Activated naive CD4-positive, alpha-beta T cell treated with anti-CD3 and anti-CD28 coated beads, Interleukin-2, amount 50 U/mL, for 16 hours (primary cell): ENCODE measurements around the gene COP1.

Experiments
- DNase-seq: peaks from one replicate; pipeline ENCODE4 v3.0.0-alpha.2; 2020

Gene COP1

DNA sequence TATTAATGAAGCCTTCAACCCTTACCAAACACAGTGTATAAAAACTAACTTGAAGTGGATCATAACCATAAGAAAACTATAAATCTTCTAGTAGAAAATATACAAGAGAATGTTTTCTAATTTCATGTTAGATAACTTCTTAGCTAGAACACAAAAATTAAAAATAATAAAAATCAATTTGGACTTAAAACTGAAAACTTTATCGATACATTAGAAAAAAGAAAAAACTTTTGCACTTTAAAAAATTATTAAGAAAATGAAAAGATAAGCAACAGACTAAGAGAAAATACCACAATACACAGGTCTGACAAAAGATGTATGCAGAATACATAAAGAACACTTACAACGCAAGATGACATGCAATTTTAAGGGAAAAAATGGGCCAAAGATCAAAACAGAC lies 8.7 kb downstream of the COP1 start:
- DNase-seq, result no peak

- DNase-seq, result no peak
These were observed 10.4 kb downstream of the COP1 start for GRCh38 chr1:176196728-176197127.

- no peak for DNase-seq
These were observed 11.5 kb downstream of the COP1 start for GRCh38 chr1:176195547-176195946.

- DNase-seq, result no peak
These were observed 13.4 kb downstream of the COP1 start for GRCh38 chr1:176193663-176194062.

- no peak for DNase-seq
These were observed 14.1 kb downstream of the COP1 start for GRCh38 chr1:176193023-176193422.

GRCh38 chr1:176188604-176189003 lies 18.5 kb downstream of the COP1 start:
- no peak for DNase-seq

- DNase-seq, result no peak
These were observed 20.1 kb downstream of the COP1 start for GRCh38 chr1:176187001-176187400.

- no peak for DNase-seq
These were observed 23.5 kb downstream of the COP1 start for GRCh38 chr1:176183618-176184017.

DNA sequence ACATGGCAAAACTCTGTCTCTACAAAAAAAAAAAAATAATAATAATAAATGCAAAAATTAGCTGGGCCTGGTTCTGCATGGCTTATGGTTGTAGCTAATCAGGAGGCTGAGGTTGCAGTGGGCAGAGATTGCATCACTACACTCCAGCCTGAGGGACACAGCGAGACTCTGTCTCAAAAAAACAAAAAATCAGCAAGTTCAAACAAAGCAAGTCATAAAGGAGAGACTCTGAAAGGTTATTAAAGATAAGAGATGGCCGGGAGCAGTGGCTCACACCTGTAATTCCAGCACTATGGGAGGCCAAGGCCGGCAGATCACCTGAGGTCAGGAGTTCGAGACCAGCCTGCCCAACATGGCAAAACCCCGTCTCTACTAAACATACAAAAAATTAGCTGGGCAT lies 28.8 kb downstream of the COP1 start:
- DNase-seq, result no peak

GRCh38 chr1:176177764-176178163 lies 29.3 kb downstream of the COP1 start:
- no peak for DNase-seq

DNA sequence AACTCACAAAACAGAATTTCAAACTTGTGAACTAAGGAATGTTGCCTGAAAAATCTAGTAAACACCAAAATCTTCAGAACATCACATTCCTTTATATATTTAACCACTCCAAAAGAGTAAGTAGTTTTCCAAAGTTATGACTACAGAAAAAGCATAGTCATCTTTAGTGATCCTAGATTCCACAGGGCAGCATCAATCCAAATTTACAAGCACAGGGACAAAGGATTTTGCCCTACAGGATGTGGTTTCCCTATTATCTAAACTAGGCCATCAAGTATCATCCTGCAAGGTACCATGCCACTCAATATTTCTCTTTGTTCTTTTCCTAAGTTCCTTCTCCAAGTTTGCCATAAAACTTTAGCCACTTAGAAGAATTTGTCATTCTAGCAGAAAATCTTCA lies 33.0 kb downstream of the COP1 start:
- no peak for DNase-seq

GRCh38 chr1:176172215-176172614 lies 34.9 kb downstream of the COP1 start:
- no peak for DNase-seq

DNA sequence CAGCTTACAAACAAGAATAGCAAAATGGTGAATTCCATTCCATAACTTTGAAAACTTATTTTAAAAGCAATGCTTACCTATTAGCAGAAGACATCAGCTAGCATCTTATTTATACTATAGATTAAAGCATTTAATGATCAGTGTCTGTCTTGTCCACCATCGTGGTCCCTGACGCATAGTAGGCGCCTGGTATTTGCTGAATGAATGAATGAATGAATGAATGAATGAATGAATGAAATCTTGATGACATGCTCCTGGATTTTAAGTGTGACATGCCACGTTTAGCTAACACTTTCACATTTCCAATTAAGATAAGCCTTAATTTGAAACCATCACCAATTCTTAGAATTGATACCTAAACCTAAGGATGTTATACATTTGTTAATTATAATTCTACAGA lies 39.9 kb downstream of the COP1 start:
- no peak for DNase-seq

- no peak for DNase-seq
These were observed 41.5 kb downstream of the COP1 start for GRCh38 chr1:176165573-176165972.

- DNase-seq, result no peak
These were observed 42.9 kb downstream of the COP1 start for GRCh38 chr1:176164014-176164678.

- no peak for DNase-seq
These were observed 47.1 kb downstream of the COP1 start for GRCh38 chr1:176159993-176160392.

DNA sequence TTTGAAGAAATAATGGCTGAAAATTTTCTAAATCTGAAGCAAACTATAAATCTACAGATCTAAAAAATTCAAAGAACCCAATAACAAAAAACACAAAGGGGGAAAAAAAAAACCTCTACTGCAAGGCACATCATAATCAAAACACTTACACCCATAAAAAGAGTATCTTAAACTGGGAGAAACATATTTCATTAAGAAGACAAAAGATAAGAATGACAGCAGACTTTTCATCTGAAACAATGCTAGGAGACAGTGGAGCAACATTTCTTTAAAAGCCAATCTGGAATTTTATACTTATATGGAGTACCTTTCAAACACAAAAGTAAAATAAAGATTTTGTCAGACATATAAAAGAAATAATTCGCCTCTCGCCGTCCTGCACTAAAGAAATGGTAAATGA lies 49.1 kb downstream of the COP1 start:
- DNase-seq, result no peak

DNA sequence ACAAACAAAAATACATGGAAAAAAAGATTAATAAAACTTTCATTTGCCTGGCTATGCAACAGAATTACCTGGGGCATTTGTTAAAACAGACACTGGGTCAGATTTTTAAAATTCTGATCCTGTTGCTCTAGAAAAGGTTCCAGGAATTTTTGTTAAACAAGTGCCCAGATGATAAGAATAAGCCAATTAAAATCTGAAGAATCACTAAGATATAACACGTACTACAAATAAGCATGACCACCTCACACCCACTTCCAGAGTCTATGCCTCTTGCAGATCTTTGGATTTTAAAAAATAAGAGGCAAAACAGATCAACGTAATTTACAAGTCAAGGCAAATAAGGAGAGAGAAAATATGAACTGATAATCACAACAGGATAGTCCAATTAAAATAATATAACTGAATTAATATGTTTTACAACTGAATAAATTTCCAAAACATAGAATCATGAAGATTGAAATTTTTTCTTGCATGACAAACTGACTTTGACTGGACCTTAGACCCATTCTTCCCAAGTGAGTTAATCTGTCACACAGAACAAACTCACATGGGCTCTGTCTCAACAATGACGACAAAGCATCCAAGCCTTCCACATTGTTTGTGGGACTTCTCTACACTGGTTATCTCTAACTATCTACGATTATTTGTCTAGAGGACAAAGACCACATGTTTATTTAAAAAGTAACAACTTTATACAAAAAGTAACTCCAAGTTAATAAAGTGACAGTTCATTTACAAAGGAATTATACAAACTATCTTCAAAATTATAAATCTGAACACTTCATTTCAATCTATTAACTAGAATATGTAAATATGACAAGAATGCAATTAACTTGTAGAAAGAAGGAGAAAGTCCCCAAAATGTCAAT lies 56.9 kb downstream of the COP1 start:
- no peak for DNase-seq

DNA sequence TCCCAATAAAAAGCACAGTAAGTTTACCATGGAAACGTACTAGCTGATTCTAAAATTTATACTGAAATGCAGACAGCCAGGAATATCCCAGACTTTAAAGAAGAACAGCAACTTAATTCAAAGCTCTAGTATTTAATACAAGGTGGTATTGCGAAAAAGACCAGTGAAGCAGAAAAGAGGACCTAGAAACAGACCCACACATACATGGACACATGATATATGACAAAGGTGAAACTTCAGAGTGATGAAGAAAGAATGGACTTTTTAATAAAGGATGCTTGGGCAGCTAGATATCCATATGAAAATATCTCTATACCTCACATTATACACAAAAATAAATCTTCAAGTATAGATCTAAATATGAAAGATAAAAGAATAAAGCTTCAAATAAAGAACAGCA lies 62.6 kb downstream of the COP1 start:
- DNase-seq, result no peak

GRCh38 chr1:176142973-176143372 lies 64.1 kb downstream of the COP1 start:
- DNase-seq, result no peak

GRCh38 chr1:176141449-176141848 lies 65.6 kb downstream of the COP1 start:
- DNase-seq, result no peak

GRCh38 chr1:176136891-176137290 lies 70.2 kb downstream of the COP1 start:
- DNase-seq, result no peak

- no peak for DNase-seq
These were observed 72.4 kb downstream of the COP1 start for GRCh38 chr1:176134666-176135065.

GRCh38 chr1:176122282-176122681 lies 84.8 kb downstream of the COP1 start:
- no peak for DNase-seq

DNA sequence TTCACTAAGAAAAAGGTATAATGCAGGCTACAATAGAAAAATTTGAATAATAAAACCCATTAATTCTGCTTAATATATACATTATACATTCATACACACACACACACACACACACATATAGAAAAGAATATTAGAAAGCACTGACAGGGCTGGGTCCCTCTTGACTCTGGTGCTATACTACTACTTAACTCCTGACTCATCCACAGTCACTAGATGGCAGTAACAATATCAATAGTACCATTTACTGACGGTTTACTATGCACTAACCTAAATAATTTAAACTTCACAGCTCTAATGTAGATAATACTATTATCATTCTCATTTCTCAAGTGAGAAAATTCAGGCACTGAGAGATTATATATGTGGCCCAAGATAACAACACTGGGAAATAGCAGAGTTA lies 87.5 kb downstream of the COP1 start:
- no peak for DNase-seq
